AG08395 (cell line): Measurements from ENCODE around the gene CDCA7.
"Not testable (repeated sequence)": the region's sequence is repeated elsewhere in the genome, so short reads cannot be mapped to it uniquely, and the experiment has no call there.

ENCODE experiments used
- DNase-seq: peaks from one replicate; pipeline ENCODE4 v3.0.0; 2012; ENCODE audit warnings: mixed read lengths, low spot score

CDCA7 gene

DNA sequence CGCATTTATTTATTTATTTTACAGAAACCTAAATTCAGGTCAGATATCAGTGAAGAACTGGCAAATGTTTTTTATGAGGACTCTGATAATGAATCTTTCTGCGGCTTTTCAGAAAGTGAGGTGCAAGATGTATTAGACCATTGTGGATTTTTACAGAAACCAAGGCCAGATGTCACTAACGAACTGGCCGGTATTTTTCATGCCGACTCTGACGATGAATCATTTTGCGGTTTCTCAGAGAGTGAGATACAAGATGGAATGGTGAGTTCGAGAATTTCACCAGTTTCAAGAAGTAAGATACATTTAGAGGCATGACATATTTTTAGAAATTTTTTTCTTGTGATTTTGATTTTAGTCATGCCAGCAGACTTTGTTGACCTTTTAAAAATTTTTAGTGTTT lies 4.6 kb downstream of the CDCA7 start:
- no peak for DNase-seq

DNA sequence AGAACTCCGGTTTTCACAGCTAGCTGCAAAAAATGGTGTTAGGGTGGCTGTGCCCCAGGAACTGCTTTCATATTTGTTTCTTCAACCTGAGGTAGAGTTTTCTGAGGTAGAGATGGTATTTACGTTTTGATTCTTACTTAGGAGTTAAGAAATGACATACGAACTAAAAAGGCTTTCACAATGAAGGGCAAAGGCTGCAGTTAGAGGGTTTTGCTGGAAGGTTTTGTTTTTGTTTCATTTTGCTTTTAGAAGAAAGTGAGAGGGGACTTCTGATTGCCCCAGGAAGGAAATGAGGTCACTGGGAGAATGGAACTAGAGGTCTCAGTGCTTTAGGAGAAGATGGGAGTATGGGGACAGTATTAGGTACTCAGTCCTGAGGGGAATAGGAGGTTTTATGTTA lies 15.5 kb downstream of the CDCA7 start:
- DNase-seq: no peak

DNA sequence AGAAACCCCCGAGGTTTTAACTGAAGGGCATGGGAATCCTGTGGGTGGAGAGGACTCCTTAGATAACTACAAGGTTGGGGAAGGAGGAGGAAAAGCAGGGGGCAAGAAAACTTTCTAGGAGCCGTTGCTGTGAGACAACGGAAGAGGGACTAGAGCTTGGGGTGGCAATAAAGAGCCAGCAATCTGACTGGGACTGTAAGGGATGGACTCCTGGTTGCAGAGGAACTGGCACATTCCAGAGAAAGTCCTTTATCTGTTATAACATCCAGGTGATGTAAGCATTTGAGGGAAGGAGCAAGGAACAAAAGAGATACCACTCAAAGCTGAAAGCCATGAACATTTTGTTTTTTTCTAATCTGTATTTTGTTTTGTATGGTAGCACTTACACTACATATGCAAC lies 16.4 kb downstream of the CDCA7 start:
- DNase-seq: no peak

GRCh38 chr2:173373290-173373689 lies 18.6 kb downstream of the CDCA7 start:
- peak; percentile 9 for DNase-seq

GRCh38 chr2:173374634-173375033 lies 20.0 kb downstream of the CDCA7 start:
- no peak for DNase-seq

- DNase-seq: not testable (repeated sequence)
These were observed 30.9 kb downstream of the CDCA7 start for GRCh38 chr2:173385534-173385933.

- DNase-seq: no peak
These were observed 31.5 kb downstream of the CDCA7 start for GRCh38 chr2:173386021-173386737.

DNA sequence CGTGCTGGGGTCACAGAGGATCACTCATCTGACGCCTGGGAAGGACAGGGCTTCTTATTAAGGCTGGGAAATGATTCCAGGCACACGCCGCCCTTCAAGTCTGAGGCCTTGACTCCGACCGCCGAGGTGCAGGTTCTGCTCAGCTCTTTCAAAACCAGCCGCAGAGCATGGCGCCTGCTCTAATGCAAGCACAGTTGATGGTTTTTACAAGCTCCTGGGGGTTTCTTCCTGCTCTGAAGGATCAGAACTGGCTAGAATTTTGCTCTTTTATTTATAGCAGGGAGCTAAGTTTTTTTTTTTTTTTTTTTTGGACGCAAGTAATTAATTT lies 32.0 kb downstream of the CDCA7 start:
- DNase-seq: no peak

- DNase-seq: no peak
These were observed 32.4 kb downstream of the CDCA7 start for GRCh38 chr2:173387079-173387478.

DNA sequence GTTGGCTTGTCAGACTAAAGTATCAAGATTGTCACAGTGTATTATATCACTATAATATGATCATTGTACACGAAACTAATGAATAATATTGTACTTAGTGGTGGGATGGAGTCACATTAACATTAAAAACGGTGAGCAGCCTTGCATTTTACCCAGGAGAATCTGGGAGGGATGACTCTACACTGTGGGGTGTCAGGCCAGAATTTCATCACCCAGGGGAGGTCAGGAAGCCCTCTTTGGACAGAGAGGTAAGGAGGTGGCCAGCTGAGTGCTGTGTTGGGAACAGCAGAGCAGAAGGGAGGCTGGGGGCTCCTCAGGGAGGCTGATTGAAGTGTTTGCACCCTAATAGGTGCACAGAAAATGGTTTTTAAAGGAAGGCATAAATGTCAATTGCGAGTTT lies 33.0 kb downstream of the CDCA7 start:
- no peak for DNase-seq

DNA sequence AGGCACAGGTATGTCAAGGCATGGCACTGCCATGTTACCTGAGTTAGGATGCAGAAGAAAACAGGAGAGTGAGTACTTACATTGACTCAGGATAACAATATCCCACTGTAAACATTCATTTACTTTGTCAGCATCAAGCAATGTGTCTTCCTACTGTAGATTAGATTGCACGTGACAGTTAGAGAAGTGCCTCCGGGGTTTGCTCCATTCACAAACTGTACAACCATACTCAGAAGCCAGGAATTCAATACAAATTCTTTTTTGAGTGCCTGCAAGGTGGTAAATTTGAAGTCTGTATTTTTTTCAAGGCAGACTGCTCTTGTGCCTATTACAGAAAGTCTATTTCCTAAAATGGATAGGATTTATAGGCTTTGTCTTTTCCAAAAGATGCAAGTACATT lies 34.1 kb downstream of the CDCA7 start:
- no peak for DNase-seq

DNA sequence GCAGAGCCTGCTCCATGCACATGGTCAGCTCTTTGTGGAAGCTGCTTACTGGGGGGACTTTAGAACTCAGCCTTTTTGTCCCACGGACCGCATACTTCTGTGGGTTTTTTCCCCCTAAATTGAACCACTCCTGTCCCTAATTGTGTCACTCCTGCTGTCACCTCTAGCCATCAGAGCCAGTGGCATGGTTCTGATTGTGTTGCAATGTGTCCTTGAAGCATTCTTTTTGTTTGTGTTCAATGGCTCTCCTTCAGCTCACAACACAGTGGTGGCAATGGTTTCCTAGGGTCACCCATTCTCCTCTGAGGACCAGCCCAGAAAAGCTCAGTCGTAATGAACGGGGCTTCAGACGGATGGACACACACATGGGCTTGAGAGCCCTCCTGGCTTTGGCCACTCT lies 35.4 kb downstream of the CDCA7 start:
- DNase-seq: no peak

GRCh38 chr2:173392731-173393130 lies 38.1 kb downstream of the CDCA7 start:
- no peak for DNase-seq

DNA sequence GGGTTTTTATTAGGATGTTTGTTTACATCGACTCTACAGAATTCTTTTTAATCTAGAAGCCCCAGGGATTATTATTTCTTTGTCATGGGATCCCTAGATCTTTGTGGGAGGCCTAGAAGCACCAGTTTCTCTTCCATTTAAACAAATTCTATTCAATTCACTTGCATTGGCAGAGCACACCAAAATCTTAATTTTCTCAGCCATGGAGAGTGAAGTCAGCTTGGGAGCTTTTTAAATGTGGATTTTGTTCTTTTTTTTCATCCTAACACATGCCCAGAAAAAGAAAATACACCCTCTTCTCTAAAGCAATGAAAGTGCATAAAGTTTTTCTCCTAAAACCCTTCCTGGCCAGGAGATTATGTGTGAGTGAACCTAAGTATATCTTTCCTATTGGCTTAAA lies 38.5 kb downstream of the CDCA7 start:
- no peak for DNase-seq

DNA sequence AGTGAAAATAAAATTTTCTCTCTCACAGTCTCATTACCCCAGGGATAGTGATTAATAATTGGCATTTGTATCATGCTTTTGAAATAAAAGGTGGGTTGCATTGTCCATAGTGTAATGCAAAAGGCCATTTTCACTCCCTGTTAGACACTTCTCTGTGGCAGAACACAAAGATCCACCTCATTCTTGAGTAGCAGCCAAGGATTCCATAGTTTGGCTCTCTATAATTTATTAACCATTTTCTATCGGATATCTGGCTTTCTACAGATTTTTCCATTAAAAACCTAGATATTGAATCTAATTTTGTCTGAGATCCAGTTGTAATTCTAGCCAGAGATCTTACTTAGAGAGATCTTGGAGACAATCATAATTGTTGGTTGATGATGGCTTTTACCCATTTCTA lies 39.0 kb downstream of the CDCA7 start:
- DNase-seq: no peak

GRCh38 chr2:173394091-173394974 lies 39.7 kb downstream of the CDCA7 start:
- DNase-seq: no peak

DNA sequence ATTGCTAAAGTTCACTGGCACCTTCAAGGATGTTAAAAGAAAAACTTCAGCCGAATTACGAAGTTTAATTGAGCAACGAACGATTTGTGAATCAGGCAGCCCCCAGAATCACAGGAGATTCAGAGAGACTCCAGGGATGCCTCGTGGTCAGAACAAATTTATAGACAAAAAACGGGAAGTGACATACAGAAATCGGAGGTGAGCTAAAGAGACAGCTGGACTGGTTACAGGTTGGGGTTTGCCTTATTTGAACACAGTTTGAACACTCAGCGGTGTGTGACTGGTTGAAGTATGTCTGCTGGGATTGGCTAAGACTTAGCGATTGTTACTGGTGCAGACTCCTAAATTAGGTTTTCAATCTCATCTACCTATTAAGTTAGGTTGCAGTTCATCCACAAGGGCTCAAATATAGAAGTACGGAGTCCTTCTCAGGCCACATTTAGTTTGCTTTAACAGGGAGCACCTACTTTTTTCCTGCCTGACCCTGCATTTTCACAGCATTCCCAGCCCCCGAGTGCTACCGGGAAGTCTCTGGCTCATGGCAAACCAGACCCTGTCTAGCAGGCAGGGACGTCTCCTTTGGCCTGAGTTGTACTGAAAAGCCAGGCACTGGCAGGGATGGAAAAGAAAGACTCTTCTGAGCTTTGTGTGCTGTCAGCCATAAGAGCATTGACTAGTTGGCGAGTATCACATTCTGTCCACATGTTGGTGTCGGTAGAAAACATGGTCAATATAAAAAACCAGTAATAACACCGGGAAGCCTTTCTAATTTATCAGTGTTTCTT lies 41.1 kb downstream of the CDCA7 start:
- no peak for DNase-seq

DNA sequence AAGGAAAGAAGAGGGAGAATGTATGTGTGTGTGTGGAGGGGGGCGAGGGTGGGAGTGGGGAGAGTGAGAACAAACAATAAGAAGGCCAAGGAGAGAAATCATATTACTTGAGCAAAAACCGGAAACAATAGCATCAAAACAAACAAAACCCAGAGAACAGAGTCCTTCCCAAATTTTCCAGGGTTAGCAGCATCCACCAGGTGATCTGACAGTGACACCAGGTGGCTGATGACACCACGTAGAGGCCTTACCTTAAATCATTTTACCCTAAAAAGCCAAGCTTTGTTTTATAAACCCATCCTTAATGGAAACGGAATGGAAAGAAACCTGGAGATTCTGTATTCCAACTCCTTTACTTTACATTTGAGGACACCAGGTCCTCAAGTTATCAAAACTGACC lies 42.9 kb downstream of the CDCA7 start:
- no peak for DNase-seq

- DNase-seq: no peak
These were observed 44.6 kb downstream of the CDCA7 start for GRCh38 chr2:173399229-173399628.

- DNase-seq: no peak
These were observed 46.1 kb downstream of the CDCA7 start for GRCh38 chr2:173400760-173401159.

- DNase-seq: no peak
These were observed 47.1 kb downstream of the CDCA7 start for GRCh38 chr2:173401716-173402326.

- peak; percentile 87 for DNase-seq
These were observed 47.8 kb downstream of the CDCA7 start for GRCh38 chr2:173402405-173402974.
